Measurements from ENCODE around the gene SELENOW. TPM values are rescaled to one million over a fixed set of nuclear protein-coding genes. Genes with fewer than 3 reads are reported as not detected.
"Not testable (repeated sequence)": the region's sequence is repeated elsewhere in the genome, so short reads cannot be mapped to it uniquely, and the experiment has no call there.

The SELENOW gene
- total RNA-seq (2014; rRNA removed; shearing (Covaris generic)) = 752 and 1,115 TPM in 2 replicates

- peaks cover 21% of the 10 kb centered on the region for H3K36me3 ChIP-seq (replicated peaks; ENCODE audit: control insufficient read depth, insufficient read depth, low read length)
- peak; percentile 96 for DNase-seq
These were observed at the start of gene SELENOW for GRCh38 chr19:47778049-47778953. Gene SELENOW, plus strand, starts transcription at chr19:47778703. Its CDS starts 83 bp downstream, at chr19:47778786.

GRCh38 chr19:47729468-47729798 is 49.1 kb upstream of the SELENOW start:
- peak; percentile 79 for DNase-seq
- H3K27me3 ChIP-seq (ENCODE audit: control insufficient read depth, insufficient read depth, low read length) = no peaks in the 10 kb centered on the region
- peak overlapping the region; percentile 45 for H3K4me3 ChIP-seq (ENCODE audit: insufficient read depth, low read depth, low read length)
- H3K36me3 ChIP-seq (replicated peaks; ENCODE audit: control insufficient read depth, insufficient read depth, low read length) = no peaks in the 10 kb centered on the region; the same call in 1 of the 2 replicates

More at GRCh38 chr19:47778049-47778953, at the start of gene SELENOW:
- H3K27me3 ChIP-seq (ENCODE audit: control insufficient read depth, insufficient read depth, low read length) = no peaks in the 10 kb centered on the region
- H3K4me3 ChIP-seq (ENCODE audit: insufficient read depth, low read depth, low read length) = peak within 1 kb of the TSS; percentile 88

- no peaks in the 10 kb centered on the region for H3K27me3 ChIP-seq (ENCODE audit: control insufficient read depth, insufficient read depth, low read length)
- H3K36me3 ChIP-seq (replicated peaks; ENCODE audit: control insufficient read depth, insufficient read depth, low read length) = no peaks in the 10 kb centered on the region; the same call in 1 of the 2 replicates
- DNase-seq = peak; percentile 97
These were observed 48.5 kb upstream of the SELENOW start for GRCh38 chr19:47729799-47730520.

GRCh38 chr19:47730521-47730889 is 48.0 kb upstream of the SELENOW start:
- H3K27me3 ChIP-seq (ENCODE audit: control insufficient read depth, insufficient read depth, low read length) = no peaks in the 10 kb centered on the region

More at GRCh38 chr19:47729799-47730520, 48.5 kb upstream of the SELENOW start:
- peak overlapping the region; percentile 45 for H3K4me3 ChIP-seq (ENCODE audit: insufficient read depth, low read depth, low read length)

GRCh38 chr19:47730910-47731309 is 47.6 kb upstream of the SELENOW start:
- Histone ChIP-seq H3K36me3 (replicated peaks; ENCODE audit: control insufficient read depth, insufficient read depth, low read length) (no peaks in the 10 kb centered on the region; the same call in 1 of the 2 replicates), H3K27me3 (ENCODE audit: control insufficient read depth, insufficient read depth, low read length) (no peaks in the 10 kb centered on the region), H3K4me3 (ENCODE audit: insufficient read depth, low read depth, low read length) (no peak overlapping the region)
- no peak for DNase-seq

More at GRCh38 chr19:47730521-47730889, 48.0 kb upstream of the SELENOW start:
- Histone ChIP-seq H3K36me3 (replicated peaks; ENCODE audit: control insufficient read depth, insufficient read depth, low read length) (no peaks in the 10 kb centered on the region; the same call in 1 of the 2 replicates), H3K4me3 (ENCODE audit: insufficient read depth, low read depth, low read length) (no peak overlapping the region)
- no peak for DNase-seq

- Histone ChIP-seq H3K4me3 (ENCODE audit: insufficient read depth, low read depth, low read length) (no peak overlapping the region), H3K27me3 (ENCODE audit: control insufficient read depth, insufficient read depth, low read length) (no peaks in the 10 kb centered on the region), H3K36me3 (replicated peaks; ENCODE audit: control insufficient read depth, insufficient read depth, low read length) (no peaks in the 10 kb centered on the region; the same call in 1 of the 2 replicates)
- DNase-seq = peak; percentile 83
These were observed 43.4 kb upstream of the SELENOW start for GRCh38 chr19:47735131-47735530.

- DNase-seq = peak; percentile 49
- no peaks in the 10 kb centered on the region for H3K27me3 ChIP-seq (ENCODE audit: control insufficient read depth, insufficient read depth, low read length)
- H3K36me3 ChIP-seq (replicated peaks; ENCODE audit: control insufficient read depth, insufficient read depth, low read length) = no peaks in the 10 kb centered on the region; the same call in 1 of the 2 replicates
- H3K4me3 ChIP-seq (ENCODE audit: insufficient read depth, low read depth, low read length) = no peak overlapping the region
These were observed 37.5 kb upstream of the SELENOW start for GRCh38 chr19:47740866-47741519.

- H3K4me3 ChIP-seq (ENCODE audit: insufficient read depth, low read depth, low read length) = no peak overlapping the region
- no peaks in the 10 kb centered on the region; the same call in 1 of the 2 replicates for H3K36me3 ChIP-seq (replicated peaks; ENCODE audit: control insufficient read depth, insufficient read depth, low read length)
- no peaks in the 10 kb centered on the region for H3K27me3 ChIP-seq (ENCODE audit: control insufficient read depth, insufficient read depth, low read length)
- DNase-seq = peak; percentile 48
These were observed 36.9 kb upstream of the SELENOW start for GRCh38 chr19:47741544-47742140.

- DNase-seq = no peak
- Histone ChIP-seq H3K36me3 (replicated peaks; ENCODE audit: control insufficient read depth, insufficient read depth, low read length) (peaks cover 5% of the 10 kb centered on the region), H3K27me3 (ENCODE audit: control insufficient read depth, insufficient read depth, low read length) (no peaks in the 10 kb centered on the region), H3K4me3 (ENCODE audit: insufficient read depth, low read depth, low read length) (peak overlapping the region; percentile 68)
These were observed 35.9 kb upstream of the SELENOW start for GRCh38 chr19:47742634-47743033.

- no peaks in the 10 kb centered on the region for H3K27me3 ChIP-seq (ENCODE audit: control insufficient read depth, insufficient read depth, low read length)
- DNase-seq = peak; percentile 97
These were observed 33.2 kb upstream of the SELENOW start, which contains the start of gene NOP53 for GRCh38 chr19:47745010-47745901. Gene NOP53, plus strand, starts transcription at chr19:47745546. Its CDS starts 14 bp downstream, at chr19:47745560.

GRCh38 chr19:47746129-47746528 is 32.4 kb upstream of the SELENOW start:
- H3K4me3 ChIP-seq (ENCODE audit: insufficient read depth, low read depth, low read length) = peak overlapping the region; percentile 71
- DNase-seq; H3K27me3 ChIP-seq (ENCODE audit: control insufficient read depth, insufficient read depth, low read length): not testable (repeated sequence)
- H3K36me3 ChIP-seq (replicated peaks; ENCODE audit: control insufficient read depth, insufficient read depth, low read length) = peaks cover 22% of the 10 kb centered on the region

More at GRCh38 chr19:47745010-47745901, 33.2 kb upstream of the SELENOW start, which contains the start of gene NOP53:
- Histone ChIP-seq H3K4me3 (ENCODE audit: insufficient read depth, low read depth, low read length) (peak within 1 kb of the TSS; percentile 71), H3K36me3 (replicated peaks; ENCODE audit: control insufficient read depth, insufficient read depth, low read length) (peaks cover 17% of the 10 kb centered on the region)

- H3K27me3 ChIP-seq (ENCODE audit: control insufficient read depth, insufficient read depth, low read length) = no peaks in the 10 kb centered on the region
- peaks cover 38% of the 10 kb centered on the region for H3K36me3 ChIP-seq (replicated peaks; ENCODE audit: control insufficient read depth, insufficient read depth, low read length)
- no peak overlapping the region for H3K4me3 ChIP-seq (ENCODE audit: insufficient read depth, low read depth, low read length)
- DNase-seq = no peak
These were observed 29.2 kb upstream of the SELENOW start for GRCh38 chr19:47749326-47749725.

GRCh38 chr19:47750752-47751151 is 27.8 kb upstream of the SELENOW start:
- H3K4me3 ChIP-seq (ENCODE audit: insufficient read depth, low read depth, low read length) = no peak overlapping the region
- H3K27me3 ChIP-seq (ENCODE audit: control insufficient read depth, insufficient read depth, low read length) = no peaks in the 10 kb centered on the region
- DNase-seq = peak; percentile 49
- peaks cover 38% of the 10 kb centered on the region for H3K36me3 ChIP-seq (replicated peaks; ENCODE audit: control insufficient read depth, insufficient read depth, low read length)
